HG02938 (cell line): ENCODE data around the gene TC2N.
A peak's percentile ranks its signal among the peaks of the same experiment; 100 is the strongest.
"Not testable (repeated sequence)": the region's sequence is repeated elsewhere in the genome, so short reads cannot be mapped to it uniquely, and the experiment has no call there.

Experiments
- ATAC-seq: cut with Tn5 transposase; IDR thresholded peaks from one replicate; pipeline ENCODE4 v1.9.1; 2021; ENCODE audit warnings: mild to moderate bottlenecking, moderate library complexity; ENCODE audit not compliant: unreplicated experiment

Gene TC2N

DNA sequence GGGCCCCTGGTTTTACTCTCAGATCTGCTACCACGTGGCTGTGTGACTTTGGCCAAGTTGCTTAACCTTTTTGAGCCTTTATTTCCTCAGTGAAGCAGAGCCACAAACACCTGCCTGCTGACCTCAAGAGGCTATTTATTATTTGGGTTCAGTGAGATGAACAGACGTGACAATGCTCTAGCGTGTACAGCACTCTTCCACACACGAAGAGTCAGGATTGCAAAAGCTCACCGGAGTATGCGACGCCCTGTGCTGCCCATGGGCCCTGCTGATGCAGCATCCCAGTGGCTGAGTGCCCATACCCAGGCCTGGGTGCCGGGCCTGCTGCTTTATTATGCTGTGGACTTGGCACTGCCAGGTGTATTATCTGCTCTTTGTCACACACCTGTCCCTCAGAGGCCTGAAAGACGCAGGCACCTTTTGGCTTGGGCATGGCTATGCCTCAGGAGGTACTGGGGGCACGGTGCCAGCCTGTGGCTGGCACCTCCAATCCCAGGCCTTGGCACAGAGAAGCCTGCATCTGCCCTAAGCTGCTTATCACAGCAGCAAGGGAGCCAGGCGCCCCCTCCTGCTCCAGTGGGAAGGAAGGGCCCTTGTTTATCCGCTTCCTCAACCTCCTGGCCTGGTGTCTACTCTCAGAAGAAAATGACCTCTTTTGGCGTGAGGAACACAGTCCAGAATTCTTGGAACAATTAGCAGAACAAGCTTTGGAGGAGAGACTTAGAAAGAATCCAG, 22.3 kb upstream of the TC2N start:
- ATAC-seq = no peak

DNA sequence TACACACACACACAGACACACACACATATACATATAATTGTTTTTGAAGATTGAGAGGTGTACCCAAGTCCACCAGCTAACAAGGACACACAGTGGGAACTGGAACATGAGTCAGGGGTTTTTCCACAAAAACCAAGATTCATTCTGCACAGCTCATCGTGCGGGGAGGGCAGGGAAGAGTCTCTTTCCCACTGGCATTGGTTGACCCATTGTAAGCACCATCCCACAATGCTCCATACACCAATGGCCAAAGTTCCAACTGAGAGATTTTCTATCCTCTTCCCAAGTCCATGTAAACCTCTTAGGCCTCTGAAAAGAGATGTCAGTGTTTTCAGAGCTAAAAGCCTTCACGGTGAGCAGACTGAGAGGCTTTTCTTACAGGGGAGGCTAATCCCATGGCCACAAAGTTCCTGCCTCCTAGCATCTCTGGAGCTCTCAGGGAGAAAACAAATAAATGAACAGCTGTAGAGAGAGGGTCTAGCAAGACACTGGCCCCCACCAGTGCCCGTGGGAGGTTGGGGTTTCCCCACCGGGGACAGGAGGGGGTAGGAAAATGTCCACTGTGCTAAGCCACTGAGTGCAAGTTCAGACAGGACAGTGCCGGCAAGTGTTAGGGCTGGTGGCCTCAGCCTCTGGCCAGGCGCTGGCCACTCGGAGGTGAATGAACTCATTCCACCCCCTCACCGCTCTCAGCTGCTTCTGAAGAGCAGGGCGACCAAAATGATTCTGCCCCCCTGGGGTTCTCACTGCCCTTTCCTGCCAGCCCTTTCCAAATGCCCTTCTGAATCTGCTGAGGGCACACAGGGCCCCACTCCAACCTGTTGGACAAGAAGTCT, 21.5 kb upstream of the TC2N start:
- ATAC-seq = no peak

DNA sequence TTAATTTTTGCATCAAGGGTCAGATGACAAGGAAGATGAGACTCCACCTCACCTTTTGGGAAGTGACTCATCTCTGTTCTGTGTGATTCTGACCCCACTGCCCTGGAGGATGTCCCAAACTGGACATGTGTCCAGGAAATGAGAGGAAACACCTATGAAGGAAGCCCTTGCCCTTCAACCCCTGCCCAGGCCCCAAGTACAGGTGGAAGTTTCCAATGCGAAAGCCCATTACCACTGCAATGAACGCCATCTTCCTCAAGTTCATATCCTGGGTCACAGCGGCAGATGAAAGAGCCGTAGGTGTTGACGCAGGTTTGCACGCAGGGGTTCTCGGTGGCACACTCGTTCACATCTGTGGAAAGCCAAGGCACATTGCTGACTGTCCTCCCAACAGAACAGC, 19.6 kb upstream of the TC2N start:
- ATAC-seq = no peak

DNA sequence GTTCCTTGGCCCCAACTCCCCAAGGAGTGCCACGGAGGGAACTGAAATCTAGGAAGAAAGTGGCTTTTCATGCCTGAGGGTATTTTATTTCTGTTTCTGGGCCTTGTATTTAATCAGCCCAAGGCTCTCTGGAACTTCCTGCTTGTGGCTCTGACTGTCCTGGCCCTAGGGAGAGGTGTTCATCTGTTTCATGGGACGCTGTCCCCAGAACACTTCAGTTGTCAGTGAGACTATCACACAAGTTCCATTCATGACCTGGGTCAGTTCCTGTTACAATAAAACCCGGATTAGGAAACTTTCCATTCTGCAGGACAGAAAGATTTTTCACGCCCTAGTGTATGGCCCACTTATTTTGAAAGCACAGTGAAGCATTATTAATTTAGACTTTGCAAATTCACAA, 18.5 kb upstream of the TC2N start:
- no peak for ATAC-seq

DNA sequence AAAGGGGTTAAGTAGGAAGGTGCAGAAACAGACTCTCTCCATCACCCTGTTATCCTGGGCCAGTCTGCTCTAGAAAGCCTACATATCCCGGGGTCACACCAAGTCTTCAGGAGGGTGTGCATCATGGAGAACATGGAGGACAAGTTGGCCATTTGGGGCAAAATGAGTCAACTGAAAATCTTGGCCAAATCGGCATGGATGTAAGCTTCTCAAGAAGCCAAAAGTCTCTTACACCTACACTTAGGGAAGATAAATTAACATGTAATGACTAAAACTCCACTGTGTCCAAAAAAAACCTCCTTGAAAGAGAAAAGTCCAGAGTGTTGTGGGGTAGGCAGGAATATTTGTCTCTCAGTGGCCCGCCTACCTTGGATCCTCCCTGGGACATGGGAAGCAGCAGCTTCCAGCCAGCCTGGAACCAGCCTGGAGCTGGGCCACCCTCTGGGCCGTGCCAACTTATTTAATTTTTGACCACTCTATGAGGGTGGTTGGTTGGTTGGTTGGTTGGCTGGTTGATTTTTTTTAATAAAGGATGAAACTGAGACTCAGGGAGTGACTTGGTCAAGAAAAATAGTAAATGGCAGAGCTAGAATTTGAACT, 17.9 kb upstream of the TC2N start:
- ATAC-seq = no peak

DNA sequence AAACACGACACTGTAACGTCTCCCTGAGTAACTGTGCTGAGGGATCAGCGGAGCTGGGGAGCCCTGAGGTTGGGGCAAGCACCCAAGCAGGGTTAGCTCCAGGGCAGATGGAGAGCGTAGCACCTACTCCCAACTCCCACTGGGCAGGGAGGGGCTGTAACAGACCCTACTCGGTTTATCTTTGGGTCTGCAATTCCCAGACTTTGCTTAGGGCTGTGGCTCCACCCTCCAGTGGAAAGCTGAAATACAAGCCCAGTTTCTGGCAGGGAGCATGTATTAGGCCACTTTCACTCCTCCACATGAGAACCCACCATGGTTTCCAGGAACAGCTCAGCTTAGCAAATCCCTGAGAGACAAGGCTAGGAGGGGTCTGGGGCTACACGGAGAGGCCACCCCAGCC, 17.3 kb upstream of the TC2N start:
- no peak for ATAC-seq

DNA sequence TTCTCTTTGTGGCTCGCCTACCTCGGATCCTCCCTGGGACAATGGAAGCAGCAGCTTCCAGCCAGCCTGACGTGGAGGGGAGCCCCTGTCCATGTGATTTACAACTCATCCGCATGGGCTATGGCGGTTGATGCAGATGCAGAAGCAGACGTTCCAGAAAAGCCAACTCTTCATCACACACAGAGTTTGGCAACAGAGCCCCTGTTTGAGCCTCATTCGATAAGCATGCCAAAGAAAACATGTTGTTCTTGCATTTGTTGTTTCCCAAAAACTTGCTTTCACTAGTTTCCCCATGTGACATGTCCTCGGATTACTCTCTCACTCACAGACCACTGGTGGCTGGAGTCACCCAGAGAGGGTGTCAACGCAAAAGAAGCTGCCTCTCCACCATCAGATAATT, 16.4 kb upstream of the TC2N start:
- no peak for ATAC-seq

DNA sequence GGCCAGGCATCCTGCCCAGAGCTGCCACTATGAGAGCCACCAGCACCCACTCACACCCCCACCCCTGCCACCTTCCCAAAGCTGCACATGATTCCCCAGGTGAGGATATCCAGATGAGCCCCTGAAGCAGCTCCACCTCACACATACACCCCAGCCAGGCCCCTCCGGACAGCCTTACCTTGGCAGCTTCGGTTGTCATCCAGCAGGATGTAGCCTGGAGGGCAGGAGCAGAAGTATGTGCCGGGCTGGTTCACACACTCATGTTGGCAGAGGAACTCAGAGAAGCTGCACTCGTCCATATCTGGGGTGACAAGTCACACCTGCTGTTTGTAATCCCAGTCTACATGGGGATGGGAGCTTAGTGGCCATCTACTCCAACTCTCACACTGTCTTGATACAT, 15.4 kb upstream of the TC2N start:
- no peak for ATAC-seq

DNA sequence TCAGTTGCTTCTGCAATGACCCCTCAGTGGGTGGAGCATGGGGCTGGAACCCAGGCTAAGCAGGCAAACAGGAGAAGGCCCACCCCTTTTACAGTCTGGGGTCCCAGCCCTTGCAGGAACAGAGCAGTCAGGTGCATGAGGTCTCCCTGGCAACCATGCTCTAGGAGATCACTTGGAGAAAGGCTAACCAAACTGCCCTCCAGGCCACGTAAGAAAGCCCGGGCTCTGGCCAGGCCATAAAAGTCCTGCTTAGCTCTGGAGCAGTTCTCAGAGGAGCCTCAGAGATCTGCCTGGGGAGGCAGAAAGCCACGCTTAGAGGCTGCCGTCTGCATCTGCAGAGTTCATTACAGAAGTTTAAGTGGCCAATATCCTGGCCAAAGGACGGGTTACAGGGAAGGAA, 15.0 kb upstream of the TC2N start:
- no peak for ATAC-seq

DNA sequence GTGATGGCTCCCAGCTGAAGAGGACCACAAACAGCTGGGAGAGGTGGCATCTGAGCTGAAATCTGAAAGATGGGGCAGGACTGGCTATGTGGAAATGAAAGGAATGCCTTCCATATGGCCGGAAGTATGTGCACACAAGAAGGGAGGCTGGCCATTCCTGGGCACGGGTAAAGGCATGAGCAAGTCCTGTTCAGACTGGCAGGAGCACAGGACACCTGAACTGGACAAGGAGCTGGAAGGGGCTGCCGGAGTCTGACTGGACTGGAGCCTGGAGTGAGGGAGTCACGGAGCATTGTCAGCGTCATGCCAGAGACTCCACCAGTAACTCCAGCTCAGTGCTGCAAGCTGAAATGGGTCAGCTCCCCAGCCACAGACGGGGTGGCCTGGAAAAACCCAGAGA, 11.9 kb upstream of the TC2N start:
- no peak for ATAC-seq

DNA sequence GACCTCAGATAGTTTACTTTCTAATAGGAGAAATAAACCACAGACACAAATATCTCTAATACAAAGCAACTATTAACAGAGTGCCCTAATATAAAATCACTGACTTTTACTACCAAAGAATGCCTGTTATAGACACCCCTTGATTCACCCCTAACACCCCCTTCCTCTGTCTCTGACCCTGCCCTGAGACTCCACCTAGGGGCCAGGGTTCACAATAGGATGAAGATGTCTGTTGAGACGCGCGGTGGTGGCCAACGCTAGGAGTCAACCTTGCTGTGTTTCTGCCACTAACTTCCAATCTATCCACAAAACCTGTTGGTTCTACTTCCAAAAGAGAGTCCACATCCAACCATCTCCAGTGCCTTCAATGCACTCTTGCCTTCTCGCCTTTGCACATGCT, 10.9 kb upstream of the TC2N start:
- no peak for ATAC-seq

DNA sequence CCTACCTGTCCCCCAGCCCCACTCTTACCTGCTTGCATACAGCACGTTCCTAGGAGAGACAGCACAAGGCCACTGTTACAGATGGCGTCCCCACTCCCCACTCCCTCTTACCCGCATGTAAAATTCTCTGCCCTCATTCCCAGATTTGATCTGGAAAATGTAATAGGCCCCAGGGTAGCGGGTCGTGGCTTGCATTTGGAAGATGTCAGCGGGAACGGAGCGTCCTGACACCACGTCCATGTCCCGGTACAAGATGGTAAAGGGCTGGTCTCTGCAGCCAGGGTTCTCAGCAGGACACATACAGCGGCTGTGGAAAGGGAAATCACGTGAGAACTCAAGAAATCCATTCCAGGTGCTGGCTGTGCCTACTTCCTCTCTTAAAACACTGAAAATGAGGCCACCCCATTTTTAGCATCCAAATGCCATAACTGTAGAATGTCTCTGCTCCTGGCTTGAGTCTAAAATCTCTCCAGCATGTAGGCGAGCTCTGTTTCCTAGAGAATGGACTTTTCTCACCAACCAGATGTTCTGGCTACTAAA, 10.1 kb upstream of the TC2N start:
- ATAC-seq = no peak

DNA sequence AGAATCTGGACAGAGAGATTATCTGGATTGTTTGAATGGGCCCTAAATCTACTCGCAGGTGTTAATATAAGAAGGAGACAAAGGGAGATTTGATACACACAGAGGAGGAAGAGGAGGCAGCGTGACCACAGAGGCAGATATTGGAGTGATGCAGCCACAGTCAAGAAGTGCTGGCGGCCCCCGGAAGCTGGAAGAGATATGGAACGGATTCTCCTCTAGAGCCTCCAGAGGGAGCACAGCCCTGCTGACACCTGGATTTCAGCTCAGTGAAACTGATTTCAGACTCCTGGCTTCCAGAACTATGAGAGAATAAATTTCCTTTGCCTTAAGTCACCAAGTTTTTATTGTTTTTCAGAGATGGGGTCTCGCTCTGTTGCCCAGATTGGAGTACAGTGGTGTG, 9.2 kb upstream of the TC2N start:
- ATAC-seq = no peak

DNA sequence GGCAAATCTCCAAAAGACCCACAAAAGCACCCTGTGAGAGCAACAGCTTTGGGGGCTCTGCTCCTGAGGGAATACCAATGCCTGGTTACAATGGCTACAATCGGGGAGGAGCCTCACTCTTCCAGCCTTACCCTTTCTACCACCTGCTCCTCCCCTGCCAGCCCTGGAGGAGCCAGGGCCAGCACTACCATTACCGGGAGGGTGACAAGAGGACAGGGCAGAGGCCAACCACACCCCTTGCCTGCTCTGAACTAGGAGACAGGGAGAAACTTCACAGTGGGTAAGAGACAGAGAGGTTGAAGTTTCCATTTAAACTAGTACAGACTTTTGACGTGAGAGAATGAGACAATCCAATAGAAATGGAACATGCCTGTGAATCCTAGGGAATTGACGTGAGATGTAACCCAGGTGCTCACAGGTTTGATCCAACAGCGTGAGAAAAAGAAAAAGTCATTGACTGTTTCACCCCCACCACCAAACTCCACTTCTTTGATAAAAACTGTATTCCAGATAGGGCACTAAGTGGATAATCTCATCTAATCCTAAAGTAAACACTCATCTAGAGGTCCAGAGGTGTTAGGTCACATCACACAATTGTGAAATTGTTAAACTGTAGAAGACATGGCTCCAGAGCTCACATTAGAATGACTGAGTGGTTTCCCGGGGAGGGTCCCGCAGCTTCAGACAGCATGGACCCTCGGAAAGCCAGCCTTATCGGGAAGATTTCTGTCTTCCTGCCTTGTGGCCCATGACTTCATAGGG, 8.4 kb upstream of the TC2N start:
- no peak for ATAC-seq

DNA sequence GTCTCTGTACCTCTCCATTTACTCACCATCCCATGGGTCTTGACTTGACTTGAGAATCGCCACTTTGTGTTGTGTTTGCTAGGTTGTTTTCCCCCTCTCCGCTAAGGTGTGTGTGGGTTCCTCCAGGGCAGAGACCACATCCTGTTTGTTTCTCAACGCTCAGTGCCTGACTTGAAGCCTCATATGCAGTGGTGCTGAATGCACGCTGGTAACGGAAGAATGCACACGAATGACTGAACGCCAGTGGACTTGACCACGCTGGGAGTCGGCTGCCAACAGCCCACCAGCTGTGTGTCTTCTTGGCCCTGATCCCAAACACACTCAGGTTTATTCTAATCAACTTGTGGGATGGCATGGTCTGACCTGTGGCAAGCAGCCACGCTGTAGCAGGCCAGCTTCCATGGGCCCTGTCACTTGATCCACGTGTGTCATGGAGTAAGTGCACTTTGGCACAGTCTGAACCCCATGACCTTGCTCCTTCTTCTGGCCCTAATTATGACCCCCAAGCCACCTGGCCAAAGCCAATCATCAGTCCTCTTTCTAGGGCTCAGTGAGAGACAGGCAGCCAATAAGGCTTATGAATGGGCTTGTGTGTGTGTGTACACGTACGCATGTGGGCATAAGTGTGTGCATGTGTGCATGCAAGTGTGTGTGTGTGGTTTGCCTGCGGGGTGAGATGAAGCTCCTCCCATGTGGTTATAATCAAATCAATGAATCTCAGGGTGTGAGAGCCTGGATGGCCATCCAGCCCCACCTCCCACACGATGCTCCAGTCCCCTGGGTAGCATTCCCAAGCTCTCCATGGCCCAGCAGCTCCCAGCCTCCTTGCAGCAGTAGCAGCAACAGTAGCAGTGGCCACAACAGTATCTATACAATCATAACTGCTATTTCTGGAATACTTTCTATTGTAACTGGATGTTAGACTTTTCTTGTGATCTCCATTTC, 6.4 kb upstream of the TC2N start:
- peak; percentile 75 for ATAC-seq

DNA sequence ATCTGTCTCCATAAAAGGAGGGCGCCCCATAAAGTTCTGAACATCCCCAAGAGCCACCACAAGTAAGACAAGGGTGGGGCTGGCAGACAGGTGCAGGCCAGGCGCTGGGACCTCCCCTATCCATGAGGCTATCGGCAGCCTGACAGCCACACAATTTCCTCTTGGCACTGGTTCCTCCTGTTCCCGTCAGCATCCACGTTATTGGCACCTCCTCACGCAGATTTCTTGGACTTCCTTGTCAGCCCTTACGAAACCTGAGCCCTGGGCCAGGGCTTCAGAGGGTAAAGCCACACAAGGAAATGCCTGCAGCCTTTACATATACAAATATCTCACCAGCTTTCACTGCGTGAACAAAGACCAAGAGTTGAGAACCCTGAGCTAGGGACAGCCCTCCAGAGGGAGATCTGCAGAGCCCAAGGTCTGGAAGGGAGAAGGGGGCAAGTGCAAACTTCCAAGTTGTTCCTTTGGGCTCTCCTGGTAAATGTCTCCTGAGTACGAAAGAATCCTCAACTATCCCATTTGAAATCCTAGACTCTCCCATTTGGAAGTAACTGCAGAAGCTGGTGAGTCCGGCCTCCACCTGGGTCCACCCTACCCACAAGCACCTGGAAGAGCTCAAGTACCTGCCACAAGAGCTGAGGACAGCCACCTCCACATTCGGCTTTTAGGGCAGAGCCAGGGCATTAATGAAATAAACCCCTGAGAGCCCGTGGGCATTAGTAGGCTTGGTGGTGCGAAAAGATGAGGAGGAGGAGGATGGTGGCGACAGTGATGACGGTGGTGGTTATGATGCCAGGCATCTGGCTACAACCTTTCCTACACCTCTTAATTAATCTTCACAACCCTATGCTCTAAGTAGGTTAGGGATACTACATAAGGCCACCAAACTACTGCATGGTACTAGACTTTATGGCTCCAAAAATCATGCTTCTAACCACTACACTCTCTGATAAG, 5.5 kb upstream of the TC2N start:
- peak; percentile 22 for ATAC-seq

DNA sequence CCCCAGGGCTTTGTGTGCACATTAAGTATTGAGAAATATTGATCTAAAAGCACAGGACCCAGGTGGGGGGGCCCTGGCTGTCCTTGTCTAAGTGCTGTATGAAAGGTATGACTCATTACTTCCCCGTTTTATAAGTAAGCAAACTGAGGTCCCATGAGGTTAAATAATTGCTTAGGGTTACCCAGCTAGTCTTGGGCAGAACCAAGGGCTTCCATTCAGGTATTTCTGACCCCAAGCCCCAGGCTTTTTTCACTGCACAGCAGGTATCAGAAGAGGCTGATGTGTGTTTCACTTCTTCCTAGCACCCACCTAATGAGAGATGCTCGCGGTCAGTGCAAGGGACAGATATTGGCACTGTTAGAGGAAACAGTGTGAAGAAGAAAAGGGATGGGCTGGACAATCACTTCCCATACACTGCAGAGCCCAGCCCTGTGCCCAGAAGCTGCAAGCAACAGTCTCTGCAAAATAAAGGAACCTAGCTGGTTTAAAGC, 4.7 kb upstream of the TC2N start:
- peak; percentile 46 for ATAC-seq

DNA sequence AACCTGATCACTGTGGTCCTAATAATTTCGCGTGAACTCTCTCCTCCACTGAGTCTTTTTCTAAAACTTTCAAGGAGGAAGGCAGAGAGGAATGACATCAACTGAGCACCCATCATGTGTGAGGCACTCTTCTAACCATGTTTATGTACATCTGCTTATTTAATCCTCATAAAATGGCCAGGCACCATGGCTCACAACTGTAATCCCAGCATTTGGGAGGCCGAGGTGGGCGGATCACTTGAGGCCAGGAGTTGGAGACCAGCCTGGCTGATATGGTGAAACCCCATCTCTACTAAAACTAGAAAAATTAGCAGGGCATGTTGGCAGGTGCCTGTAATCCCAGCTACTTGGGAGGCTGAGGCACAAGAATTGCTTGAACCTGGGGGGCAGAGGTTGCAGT, 4.1 kb upstream of the TC2N start:
- ATAC-seq = not testable (repeated sequence)

DNA sequence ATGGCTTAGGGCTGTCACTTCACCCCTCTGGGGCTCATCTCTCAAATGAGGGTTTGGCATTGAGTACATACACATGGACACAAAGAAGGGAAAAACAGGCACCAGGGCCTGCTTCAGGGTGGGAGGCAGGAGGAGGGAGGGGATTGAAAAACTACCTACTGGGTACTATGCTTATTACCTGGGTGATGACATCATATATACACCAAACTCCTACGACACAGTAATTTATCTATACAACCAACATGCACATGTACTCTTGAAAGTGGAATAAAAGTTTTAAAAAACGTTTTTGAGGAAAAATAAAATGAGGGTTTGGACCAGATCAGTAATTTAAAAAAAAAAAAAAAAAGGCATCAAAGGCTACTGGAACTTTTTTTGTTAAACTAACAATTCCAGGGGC, 3.6 kb upstream of the TC2N start:
- ATAC-seq = no peak
